A673 (cell line): Measurements from ENCODE around the gene HSD11B1L.

ENCODE experiments used
- EZH2 ChIP-seq: fragments of 200-600 bp; sonication (generic); IDR thresholded peaks from 2 replicates; pipeline ENCODE4 v1.6.1; 2017; ENCODE audit warnings: borderline replicate concordance, low read depth, mild to moderate bottlenecking, mixed read lengths, antibody characterized with exemption, low read length; ENCODE audit not compliant: poor library complexity, severe bottlenecking
- TF ChIP-seq, protein P1 (sequence below): fragments of 300-800, 200-600 bp; sonication (generic); conservative IDR thresholded peaks from 2 replicates; pipeline ENCODE4 v1.5.1; 2017; ENCODE audit warnings: low read depth, mild to moderate bottlenecking, antibody characterized with exemption, low read length, moderate library complexity, mixed read lengths

DNA sequence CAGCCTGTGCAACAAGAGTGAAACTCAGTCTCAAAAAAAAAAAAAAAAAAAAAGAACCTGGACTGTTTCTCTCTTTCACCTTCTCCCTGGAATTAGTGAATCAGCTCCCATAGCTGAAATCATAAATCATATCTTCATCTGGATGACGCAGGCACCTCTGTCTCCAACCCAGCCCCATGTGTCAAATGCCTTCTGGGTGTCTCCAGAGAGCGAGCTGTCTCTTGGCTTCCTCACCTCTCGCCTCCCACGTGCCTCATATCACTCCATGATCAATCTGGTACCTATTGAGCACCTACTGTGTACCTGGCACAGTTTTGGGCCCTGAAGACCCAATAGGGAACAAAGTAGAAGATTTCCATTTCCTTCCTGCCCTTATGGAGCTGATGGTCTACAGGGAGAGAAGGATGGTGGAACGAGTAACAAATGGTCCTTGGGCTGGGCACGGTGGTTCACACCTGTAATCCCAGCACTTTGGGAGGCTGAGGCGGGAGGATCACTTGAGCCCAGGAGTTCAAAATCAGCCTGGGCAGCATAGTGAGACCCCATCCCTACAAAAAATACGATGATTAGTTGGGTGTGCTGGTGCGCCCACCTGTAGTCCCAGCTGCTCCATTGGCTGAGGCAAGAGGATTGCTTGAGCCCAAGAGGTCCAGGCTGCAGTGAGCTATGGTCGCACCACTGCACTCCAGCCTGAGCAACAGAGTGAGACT is 2.5 kb downstream of the HSD11B1L start:
- TF ChIP-seq, protein P1, sequence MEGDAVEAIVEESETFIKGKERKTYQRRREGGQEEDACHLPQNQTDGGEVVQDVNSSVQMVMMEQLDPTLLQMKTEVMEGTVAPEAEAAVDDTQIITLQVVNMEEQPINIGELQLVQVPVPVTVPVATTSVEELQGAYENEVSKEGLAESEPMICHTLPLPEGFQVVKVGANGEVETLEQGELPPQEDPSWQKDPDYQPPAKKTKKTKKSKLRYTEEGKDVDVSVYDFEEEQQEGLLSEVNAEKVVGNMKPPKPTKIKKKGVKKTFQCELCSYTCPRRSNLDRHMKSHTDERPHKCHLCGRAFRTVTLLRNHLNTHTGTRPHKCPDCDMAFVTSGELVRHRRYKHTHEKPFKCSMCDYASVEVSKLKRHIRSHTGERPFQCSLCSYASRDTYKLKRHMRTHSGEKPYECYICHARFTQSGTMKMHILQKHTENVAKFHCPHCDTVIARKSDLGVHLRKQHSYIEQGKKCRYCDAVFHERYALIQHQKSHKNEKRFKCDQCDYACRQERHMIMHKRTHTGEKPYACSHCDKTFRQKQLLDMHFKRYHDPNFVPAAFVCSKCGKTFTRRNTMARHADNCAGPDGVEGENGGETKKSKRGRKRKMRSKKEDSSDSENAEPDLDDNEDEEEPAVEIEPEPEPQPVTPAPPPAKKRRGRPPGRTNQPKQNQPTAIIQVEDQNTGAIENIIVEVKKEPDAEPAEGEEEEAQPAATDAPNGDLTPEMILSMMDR = no peak
- TF ChIP-seq EZH2 = no peak
